ENCODE data around the gene ALDH1A1. TPM values are rescaled to one million over a fixed set of nuclear protein-coding genes. Genes with fewer than 3 reads are reported as not detected.

Gene ALDH1A1
- total RNA-seq, 1 experiment from 2014 or later, result 1.9 TPM

DNA sequence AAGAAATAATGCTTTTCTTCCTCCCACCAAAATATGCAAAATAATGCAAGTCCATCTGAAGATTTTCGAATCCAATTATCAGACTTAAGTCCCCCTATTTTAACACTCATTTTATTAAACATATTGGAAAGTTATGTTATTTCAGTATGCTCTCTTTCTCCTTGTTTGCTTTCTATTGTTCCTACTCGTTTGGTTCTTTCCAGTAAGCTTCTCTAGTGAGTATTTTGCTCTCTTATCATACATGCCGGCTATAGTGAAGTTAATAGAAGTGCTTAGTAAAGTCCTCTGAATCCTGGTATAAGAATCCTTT, 517 bp downstream of the ALDH1A1 start:
- ChIA-PET CTCF (no interaction called here), POLR2A (no interaction called here)
- DNase-seq (ENCODE audit: low spot score) (no peak), ATAC-seq (no peak)
- Mint-ChIP-seq H3K36me3 (no peaks in the 10 kb centered on the region), H3K27ac (no peak overlapping the region; the same call in 1 of the 2 replicates), H3K4me3 (no peak overlapping the region), H3K9me3 (peaks cover 6% of the 10 kb centered on the region), H3K4me1 (peaks cover 25% of the 10 kb centered on the region), H3K27me3 (ENCODE audit: low read depth) (no peaks in the 10 kb centered on the region)
- TF ChIP-seq, protein P1, sequence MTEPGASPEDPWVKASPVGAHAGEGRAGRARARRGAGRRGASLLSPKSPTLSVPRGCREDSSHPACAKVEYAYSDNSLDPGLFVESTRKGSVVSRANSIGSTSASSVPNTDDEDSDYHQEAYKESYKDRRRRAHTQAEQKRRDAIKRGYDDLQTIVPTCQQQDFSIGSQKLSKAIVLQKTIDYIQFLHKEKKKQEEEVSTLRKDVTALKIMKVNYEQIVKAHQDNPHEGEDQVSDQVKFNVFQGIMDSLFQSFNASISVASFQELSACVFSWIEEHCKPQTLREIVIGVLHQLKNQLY (CRISPR knock-in tag; IDR thresholded peaks at IDR 0.05), result no peak
- TF ChIP-seq, protein P2, sequence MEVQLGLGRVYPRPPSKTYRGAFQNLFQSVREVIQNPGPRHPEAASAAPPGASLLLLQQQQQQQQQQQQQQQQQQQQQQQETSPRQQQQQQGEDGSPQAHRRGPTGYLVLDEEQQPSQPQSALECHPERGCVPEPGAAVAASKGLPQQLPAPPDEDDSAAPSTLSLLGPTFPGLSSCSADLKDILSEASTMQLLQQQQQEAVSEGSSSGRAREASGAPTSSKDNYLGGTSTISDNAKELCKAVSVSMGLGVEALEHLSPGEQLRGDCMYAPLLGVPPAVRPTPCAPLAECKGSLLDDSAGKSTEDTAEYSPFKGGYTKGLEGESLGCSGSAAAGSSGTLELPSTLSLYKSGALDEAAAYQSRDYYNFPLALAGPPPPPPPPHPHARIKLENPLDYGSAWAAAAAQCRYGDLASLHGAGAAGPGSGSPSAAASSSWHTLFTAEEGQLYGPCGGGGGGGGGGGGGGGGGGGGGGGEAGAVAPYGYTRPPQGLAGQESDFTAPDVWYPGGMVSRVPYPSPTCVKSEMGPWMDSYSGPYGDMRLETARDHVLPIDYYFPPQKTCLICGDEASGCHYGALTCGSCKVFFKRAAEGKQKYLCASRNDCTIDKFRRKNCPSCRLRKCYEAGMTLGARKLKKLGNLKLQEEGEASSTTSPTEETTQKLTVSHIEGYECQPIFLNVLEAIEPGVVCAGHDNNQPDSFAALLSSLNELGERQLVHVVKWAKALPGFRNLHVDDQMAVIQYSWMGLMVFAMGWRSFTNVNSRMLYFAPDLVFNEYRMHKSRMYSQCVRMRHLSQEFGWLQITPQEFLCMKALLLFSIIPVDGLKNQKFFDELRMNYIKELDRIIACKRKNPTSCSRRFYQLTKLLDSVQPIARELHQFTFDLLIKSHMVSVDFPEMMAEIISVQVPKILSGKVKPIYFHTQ (CRISPR knock-in tag; IDR thresholded peaks at IDR 0.05), result no peak
- TF ChIP-seq TEAD1 (CRISPR knock-in tag; IDR thresholded peaks at IDR 0.05) (no peak), GTF2I (CRISPR knock-in tag; conservative IDR thresholded peaks at IDR 0.05) (no peak), TP53 (CRISPR knock-in tag; IDR thresholded peaks at IDR 0.05) (no peak), ZNF138 (CRISPR knock-in tag; conservative IDR thresholded peaks at IDR 0.05) (no peak), PRRX2 (CRISPR knock-in tag; IDR thresholded peaks at IDR 0.05) (no peak), IRF2 (CRISPR knock-in tag; IDR thresholded peaks at IDR 0.05; ENCODE audit: borderline replicate concordance, low read depth) (no peak), ETV6 (CRISPR knock-in tag; IDR thresholded peaks at IDR 0.05) (no peak), ZBTB21 (CRISPR knock-in tag; IDR thresholded peaks at IDR 0.05; ENCODE audit: borderline replicate concordance) (no peak), GRHL2 (CRISPR knock-in tag; IDR thresholded peaks at IDR 0.05; ENCODE audit: insufficient replicate concordance, severe bottlenecking) (no peak), CREB1 (CRISPR knock-in tag; IDR thresholded peaks at IDR 0.05) (no peak)
- TF ChIP-seq, protein P3, sequence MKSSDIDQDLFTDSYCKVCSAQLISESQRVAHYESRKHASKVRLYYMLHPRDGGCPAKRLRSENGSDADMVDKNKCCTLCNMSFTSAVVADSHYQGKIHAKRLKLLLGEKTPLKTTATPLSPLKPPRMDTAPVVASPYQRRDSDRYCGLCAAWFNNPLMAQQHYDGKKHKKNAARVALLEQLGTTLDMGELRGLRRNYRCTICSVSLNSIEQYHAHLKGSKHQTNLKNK (CRISPR knock-in tag; IDR thresholded peaks at IDR 0.05), result no peak
- TF ChIP-seq, protein P4, sequence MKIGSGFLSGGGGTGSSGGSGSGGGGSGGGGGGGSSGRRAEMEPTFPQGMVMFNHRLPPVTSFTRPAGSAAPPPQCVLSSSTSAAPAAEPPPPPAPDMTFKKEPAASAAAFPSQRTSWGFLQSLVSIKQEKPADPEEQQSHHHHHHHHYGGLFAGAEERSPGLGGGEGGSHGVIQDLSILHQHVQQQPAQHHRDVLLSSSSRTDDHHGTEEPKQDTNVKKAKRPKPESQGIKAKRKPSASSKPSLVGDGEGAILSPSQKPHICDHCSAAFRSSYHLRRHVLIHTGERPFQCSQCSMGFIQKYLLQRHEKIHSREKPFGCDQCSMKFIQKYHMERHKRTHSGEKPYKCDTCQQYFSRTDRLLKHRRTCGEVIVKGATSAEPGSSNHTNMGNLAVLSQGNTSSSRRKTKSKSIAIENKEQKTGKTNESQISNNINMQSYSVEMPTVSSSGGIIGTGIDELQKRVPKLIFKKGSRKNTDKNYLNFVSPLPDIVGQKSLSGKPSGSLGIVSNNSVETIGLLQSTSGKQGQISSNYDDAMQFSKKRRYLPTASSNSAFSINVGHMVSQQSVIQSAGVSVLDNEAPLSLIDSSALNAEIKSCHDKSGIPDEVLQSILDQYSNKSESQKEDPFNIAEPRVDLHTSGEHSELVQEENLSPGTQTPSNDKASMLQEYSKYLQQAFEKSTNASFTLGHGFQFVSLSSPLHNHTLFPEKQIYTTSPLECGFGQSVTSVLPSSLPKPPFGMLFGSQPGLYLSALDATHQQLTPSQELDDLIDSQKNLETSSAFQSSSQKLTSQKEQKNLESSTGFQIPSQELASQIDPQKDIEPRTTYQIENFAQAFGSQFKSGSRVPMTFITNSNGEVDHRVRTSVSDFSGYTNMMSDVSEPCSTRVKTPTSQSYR (CRISPR knock-in tag; IDR thresholded peaks at IDR 0.05), result no peak
- TF ChIP-seq, protein P5, sequence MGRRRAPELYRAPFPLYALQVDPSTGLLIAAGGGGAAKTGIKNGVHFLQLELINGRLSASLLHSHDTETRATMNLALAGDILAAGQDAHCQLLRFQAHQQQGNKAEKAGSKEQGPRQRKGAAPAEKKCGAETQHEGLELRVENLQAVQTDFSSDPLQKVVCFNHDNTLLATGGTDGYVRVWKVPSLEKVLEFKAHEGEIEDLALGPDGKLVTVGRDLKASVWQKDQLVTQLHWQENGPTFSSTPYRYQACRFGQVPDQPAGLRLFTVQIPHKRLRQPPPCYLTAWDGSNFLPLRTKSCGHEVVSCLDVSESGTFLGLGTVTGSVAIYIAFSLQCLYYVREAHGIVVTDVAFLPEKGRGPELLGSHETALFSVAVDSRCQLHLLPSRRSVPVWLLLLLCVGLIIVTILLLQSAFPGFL (CRISPR knock-in tag; IDR thresholded peaks at IDR 0.05; ENCODE audit: borderline replicate concordance), result no peak
- TF ChIP-seq, protein P6, sequence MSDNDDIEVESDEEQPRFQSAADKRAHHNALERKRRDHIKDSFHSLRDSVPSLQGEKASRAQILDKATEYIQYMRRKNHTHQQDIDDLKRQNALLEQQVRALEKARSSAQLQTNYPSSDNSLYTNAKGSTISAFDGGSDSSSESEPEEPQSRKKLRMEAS (CRISPR knock-in tag; IDR thresholded peaks at IDR 0.05), result no peak

DNA sequence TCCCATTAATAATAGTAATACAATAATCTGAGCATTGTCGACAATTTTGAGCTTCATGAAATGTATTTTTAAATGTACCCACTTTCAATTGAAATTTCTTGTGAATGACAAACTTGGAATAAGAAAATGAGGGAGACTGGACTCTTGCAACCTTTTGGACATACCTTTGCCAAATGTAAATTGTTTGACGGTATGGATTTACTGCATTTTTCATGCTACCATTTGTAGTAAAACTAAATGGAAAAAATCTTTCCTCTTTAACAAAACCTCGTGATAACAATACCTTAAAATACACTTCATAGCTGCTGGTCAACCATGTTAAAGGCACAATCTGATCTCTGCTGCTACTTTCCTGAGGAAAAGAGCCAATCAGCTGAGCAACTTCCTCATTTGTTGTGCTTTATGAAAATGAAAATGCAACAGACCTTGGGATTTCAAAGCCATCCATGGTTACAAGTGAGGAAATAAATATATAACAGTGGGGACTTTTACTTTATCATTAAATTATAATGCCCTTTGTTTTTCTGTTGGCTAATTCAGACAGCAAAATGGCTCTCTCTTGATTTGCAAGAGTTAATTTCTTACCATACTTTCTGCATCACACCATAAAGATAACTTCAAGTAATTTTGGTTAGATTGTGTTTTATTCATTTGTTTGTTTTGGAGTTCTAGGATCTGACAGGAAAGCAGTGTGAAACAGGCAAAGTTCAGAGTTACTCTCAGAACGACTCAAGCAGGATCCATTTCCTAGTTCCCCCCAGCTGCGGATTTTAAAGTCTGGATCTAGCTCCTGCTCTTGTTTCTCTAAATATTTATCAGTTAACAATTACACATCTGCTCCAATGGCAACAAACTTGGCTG, 1.1 kb downstream of the ALDH1A1 start:
- no peak for DNase-seq (ENCODE audit: low spot score)
- ATAC-seq, result no peak
- CTCF ChIA-PET, result no interaction called here
- no peak overlapping the region for H3K27ac Mint-ChIP-seq
- H3K4me1 Mint-ChIP-seq, result peaks cover 25% of the 10 kb centered on the region
- H3K4me3 Mint-ChIP-seq, result no peak overlapping the region
- no peaks in the 10 kb centered on the region for H3K36me3 Mint-ChIP-seq
- POLR2A ChIA-PET, result interaction anchor here (0.5 kb wide), 1 partner anchor 550 kb away, joined by 5 read pairs; no protein-coding TSS in a partner anchor
- H3K27me3 Mint-ChIP-seq (ENCODE audit: low read depth), result no peaks in the 10 kb centered on the region
- peaks cover 5% of the 10 kb centered on the region for H3K9me3 Mint-ChIP-seq
- TF ChIP-seq, protein P7, sequence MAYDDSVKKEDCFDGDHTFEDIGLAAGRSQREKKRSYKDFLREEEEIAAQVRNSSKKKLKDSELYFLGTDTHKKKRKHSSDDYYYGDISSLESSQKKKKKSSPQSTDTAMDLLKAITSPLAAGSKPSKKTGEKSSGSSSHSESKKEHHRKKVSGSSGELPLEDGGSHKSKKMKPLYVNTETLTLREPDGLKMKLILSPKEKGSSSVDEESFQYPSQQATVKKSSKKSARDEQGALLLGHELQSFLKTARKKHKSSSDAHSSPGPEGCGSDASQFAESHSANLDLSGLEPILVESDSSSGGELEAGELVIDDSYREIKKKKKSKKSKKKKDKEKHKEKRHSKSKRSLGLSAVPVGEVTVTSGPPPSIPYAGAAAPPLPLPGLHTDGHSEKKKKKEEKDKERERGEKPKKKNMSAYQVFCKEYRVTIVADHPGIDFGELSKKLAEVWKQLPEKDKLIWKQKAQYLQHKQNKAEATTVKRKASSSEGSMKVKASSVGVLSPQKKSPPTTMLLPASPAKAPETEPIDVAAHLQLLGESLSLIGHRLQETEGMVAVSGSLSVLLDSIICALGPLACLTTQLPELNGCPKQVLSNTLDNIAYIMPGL (CRISPR knock-in tag; IDR thresholded peaks at IDR 0.05), result no peak
- TF ChIP-seq, protein P5 (CRISPR knock-in tag; IDR thresholded peaks at IDR 0.05; ENCODE audit: borderline replicate concordance), result no peak
- TF ChIP-seq, protein P4 (CRISPR knock-in tag; IDR thresholded peaks at IDR 0.05), result no peak
- TF ChIP-seq, protein P8, sequence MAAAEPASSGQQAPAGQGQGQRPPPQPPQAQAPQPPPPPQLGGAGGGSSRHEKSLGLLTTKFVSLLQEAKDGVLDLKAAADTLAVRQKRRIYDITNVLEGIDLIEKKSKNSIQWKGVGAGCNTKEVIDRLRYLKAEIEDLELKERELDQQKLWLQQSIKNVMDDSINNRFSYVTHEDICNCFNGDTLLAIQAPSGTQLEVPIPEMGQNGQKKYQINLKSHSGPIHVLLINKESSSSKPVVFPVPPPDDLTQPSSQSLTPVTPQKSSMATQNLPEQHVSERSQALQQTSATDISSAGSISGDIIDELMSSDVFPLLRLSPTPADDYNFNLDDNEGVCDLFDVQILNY (CRISPR knock-in tag; IDR thresholded peaks at IDR 0.05), result no peak
